HUES6 (cell line): Measurements from ENCODE around the gene PPP1R14B.

Experiments used
- H3K27ac ChIP-seq: 2 replicates; pipeline ENCODE4 v1.7.0; 2013; ENCODE audit warnings: low read depth, mild to moderate bottlenecking, low read length, inconsistent platforms
- H3K27me3 ChIP-seq: 2 replicates; pipeline ENCODE4 v1.6.1; 2013; ENCODE audit warnings: low read length; ENCODE audit not compliant: control insufficient read depth, insufficient read depth
- H3K36me3 ChIP-seq: 2 replicates; pipeline ENCODE4 v1.6.1; 2013; ENCODE audit warnings: low read length; ENCODE audit not compliant: control insufficient read depth, insufficient read depth
- H3K4me1 ChIP-seq: 2 replicates; pipeline ENCODE4 v1.6.1; 2013; ENCODE audit warnings: low read length; ENCODE audit not compliant: control insufficient read depth, insufficient read depth
- H3K4me3 ChIP-seq: 2 replicates; pipeline ENCODE4 v1.5.1; 2013; ENCODE audit warnings: low read depth, low read length
- H3K9ac ChIP-seq: one replicate; pipeline ENCODE4 v1.6.1; 2013; ENCODE audit warnings: mild to moderate bottlenecking, low read length
- H3K9me3 ChIP-seq: 2 replicates; pipeline ENCODE4 v1.6.1; 2013; ENCODE audit warnings: low read depth, low read length; ENCODE audit not compliant: control insufficient read depth, insufficient read depth

The PPP1R14B gene

DNA sequence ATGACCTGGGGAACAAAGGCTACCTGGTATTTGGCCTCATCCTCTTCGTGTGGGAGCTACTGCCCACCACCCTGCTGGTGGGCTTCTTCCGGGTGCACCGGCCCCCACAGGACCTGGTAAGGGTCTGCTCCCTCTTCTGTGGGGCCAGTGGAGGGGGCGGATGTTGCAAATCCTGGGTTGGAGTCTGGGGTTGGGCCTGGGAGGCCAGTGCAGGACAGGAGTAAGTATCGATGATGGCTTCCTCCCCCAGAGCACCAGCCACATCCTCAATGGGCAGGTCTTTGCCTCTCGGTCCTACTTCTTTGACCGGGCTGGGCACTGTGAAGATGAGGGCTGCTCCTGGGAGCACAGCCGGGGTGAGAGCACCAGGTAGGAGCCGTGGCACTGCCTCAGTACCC is 41.6 kb upstream of the PPP1R14B start:
- H3K9ac ChIP-seq: no peak overlapping the region
- 0 out of 2 replicates have a peak, but pooled peaks cover 2% of the 10 kb centered on the region for H3K36me3 ChIP-seq
- peaks cover 52% of the 10 kb centered on the region for H3K27me3 ChIP-seq
- H3K4me1 ChIP-seq: peaks cover 9% of the 10 kb centered on the region; the same call in 1 of the 2 replicates
- H3K9me3 ChIP-seq: no peaks in the 10 kb centered on the region
- no peak overlapping the region for H3K27ac ChIP-seq
- no peak overlapping the region for H3K4me3 ChIP-seq

DNA sequence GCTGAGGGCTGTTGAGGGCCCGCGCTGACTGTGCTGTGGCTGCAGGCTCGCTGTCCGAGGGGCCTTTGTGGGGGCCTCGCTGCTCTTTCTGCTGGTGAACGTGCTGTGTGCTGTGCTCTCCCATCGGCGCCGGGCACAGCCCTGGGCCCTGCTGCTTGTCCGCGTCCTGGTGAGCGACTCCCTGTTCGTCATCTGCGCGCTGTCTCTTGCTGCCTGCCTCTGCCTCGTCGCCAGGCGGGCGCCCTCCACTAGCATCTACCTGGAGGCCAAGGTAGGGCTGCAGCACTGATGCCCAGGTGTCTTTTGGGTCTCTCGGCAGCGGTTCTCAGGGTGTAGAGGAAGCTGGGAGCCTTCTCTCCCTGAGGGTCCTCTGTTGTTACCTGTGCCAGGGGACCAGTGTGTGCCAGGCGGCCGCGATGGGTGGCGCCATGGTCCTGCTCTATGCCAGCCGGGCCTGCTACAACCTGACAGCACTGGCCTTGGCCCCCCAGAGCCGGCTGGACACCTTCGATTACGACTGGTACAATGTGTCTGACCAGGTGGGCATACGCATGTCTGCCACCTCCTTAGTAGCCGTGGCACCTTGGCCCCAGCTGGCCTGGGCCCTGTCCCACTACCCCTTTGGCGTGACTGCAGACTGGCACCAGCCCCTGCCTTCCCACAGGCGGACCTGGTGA is 41.1 kb upstream of the PPP1R14B start:
- Histone ChIP-seq H3K9ac (no peak overlapping the region), H3K4me3 (no peak overlapping the region), H3K27ac (no peak overlapping the region), H3K9me3 (no peaks in the 10 kb centered on the region), H3K36me3 (0 out of 2 replicates have a peak, but pooled peaks cover 2% of the 10 kb centered on the region), H3K4me1 (peaks cover 9% of the 10 kb centered on the region; the same call in 1 of the 2 replicates), H3K27me3 (peaks cover 47% of the 10 kb centered on the region)

DNA sequence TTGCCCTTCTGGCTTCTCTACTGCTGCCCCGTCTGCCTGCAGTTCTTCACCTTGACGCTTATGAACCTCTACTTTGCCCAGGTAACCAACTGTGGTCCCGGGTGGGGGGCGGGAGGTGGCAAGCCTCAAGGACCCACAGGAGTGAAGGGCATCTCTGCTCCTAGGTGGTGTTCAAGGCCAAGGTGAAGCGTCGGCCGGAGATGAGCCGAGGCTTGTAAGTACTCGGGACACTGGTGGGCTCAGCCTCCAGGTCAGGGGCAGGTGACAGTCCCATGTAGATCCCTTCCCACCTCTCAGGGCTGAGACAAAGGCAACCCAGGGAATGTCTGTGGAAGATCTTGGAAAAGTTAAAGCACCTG is 40.0 kb upstream of the PPP1R14B start:
- H3K9me3 ChIP-seq: no peaks in the 10 kb centered on the region
- H3K9ac ChIP-seq: no peak overlapping the region
- peaks cover 36% of the 10 kb centered on the region for H3K27me3 ChIP-seq
- H3K4me3 ChIP-seq: no peak overlapping the region
- peaks cover 9% of the 10 kb centered on the region; the same call in 1 of the 2 replicates for H3K4me1 ChIP-seq
- H3K36me3 ChIP-seq: peaks cover 6% of the 10 kb centered on the region; the same call in 1 of the 2 replicates
- no peak overlapping the region for H3K27ac ChIP-seq

DNA sequence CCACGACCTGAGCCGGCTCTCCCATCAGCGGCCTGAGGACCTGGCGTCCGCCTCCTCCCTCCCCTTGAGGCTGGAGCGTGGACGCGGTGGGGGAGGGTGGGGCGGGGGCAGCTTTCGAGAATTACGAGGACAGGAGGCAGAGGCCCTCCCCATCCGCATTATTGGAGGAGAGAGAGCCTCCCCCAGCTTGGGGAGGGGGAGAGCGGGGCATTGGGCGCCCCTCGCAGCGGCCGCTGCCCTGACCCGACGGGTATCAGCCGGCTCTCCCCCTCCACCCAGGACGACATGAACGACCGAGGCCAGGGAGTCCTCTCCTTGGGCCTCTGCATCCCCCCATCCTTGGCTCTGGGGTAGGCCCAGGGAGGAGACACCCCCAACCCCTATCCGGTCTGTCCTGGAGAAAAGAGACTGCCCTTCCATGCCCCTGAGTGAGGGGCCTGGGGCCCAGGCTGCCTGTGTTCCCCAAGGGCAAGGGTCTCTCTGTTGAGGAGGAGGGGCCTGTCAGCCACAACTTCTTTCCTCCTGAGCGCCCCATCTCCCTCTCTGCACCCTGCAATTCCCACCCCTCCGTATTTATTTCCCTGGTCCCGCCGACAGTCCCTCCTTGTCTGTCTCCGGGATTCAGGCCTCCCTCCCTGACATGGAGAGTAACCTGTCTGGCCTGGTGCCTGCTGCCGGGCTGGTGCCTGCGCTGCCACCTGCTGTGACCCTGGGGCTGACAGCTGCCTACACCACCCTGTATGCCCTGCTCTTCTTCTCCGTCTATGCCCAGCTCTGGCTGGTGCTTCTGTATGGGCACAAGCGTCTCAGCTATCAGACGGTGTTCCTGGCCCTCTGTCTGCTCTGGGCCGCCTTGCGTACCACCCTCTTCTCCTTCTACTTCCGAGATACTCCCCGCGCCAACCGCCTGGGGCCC is 39.4 kb upstream of the PPP1R14B start:
- peaks cover 6% of the 10 kb centered on the region; the same call in 1 of the 2 replicates for H3K36me3 ChIP-seq
- peaks cover 9% of the 10 kb centered on the region; the same call in 1 of the 2 replicates for H3K4me1 ChIP-seq
- peaks cover 30% of the 10 kb centered on the region for H3K27me3 ChIP-seq
- peak overlapping the region; percentile 94 for H3K4me3 ChIP-seq
- no peaks in the 10 kb centered on the region for H3K9me3 ChIP-seq
- no peak overlapping the region for H3K27ac ChIP-seq
- peak overlapping the region; percentile 53 for H3K9ac ChIP-seq

DNA sequence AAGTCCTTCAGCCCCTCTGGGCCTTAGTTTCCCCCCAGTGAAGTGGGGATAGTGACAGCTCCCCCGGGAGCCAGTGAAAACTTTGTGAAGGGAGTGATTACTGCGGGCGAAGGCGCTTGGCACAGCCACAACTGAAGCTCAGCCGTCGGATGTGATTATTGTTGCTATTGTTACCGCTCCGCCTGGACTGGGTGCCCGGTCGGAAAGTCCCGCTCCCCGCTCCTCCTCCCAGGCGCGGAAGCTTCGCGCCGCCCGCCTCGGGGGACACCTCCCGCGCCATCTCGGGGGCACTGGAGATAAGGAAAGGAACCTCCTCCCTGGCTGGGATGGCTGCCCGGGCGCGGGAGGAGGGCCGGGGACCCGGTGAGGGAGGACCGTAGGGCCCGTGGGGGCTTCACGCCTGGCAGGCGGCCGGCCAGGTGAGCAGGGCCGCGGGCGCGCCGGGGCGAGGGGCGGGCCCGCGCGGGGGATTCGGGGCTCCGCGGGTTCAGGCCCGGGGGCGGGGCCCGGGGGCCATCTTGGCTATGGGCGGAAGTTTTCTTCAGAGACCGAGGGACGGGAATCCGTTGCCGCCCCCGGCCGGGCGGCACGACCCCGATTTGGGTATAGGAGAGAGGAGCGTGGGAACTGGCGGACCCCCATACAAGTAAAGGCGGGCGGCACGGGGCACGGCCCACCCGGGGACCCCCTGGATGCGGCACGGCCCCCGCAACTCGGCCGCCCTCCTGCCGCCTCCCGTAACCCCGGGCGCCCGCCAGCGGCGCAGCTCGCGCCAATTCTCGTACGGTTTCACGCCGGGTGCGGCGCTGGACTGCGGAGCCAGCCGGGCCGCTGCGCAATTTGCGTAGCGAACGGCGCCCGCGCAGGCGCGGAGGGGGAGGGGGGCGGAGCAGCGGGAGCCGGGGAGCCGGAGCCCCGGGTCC is 38.5 kb upstream of the PPP1R14B start, which contains the start of gene GPR137:
TSS of gene GPR137 (plus strand) at position 887 of the 923 bp plus-strand sequence. CDS start 677 bp downstream, outside the sequence.
- Histone ChIP-seq H3K4me1 (peaks cover 5% of the 10 kb centered on the region; the same call in 1 of the 2 replicates), H3K27ac (peak within 1 kb of the TSS; percentile 56; the same call in 1 of the 2 replicates), H3K4me3 (peak within 1 kb of the TSS; percentile 94), H3K27me3 (peaks cover 21% of the 10 kb centered on the region), H3K9me3 (no peaks in the 10 kb centered on the region), H3K9ac (peak within 1 kb of the TSS; percentile 60), H3K36me3 (peaks cover 6% of the 10 kb centered on the region; the same call in 1 of the 2 replicates)

DNA sequence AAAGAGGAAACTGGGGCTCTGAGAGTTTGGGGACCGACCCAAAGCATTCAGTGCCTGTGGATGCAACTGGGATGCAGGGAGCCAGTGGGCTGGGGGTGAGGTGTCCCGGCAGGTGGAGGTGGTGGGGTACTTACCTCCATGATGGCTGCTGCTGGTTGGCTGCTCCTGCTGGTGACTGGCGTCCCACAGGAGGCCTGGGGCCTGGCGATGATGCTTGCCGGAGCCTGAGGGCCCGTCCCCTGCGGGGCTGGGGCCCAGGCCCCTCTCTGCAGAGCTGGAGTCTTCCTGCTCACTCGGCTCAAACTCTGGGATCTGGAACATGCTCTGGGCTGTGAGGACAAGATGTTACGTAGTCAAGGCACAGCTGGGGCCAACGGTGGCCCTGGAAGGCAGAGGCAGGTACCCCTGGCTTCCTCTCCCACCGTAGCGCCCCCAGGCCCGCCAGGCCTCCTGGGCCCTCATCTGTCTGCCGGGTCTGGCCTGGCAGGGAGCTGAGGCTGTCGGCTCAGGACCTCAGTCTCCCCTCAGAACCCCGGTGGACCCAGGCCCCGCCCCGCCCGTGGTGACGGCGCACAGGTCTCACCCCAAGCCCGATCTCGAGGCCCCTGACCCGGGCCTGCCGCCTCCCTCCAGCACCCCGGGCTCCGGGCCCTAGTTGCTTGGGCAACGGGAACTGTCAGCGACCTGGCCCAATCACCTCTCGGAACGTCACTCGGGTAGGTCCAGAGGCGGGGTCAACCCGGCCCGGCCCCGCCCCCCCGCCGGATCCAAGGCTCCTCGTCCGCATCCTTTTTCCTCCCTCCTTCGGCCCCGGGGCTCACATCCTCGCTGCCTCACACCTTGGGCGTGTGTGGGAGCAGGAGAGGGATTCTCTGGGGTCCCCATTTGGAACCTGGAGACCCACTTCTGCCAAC is 37.6 kb upstream of the PPP1R14B start, which contains the start of gene BAD:
TSS of gene BAD (minus strand) at position 618 of the 914 bp plus-strand sequence. CDS start at position 321, 297 bp downstream.
- Histone ChIP-seq H3K4me1 (peaks cover 5% of the 10 kb centered on the region; the same call in 1 of the 2 replicates), H3K9me3 (no peaks in the 10 kb centered on the region), H3K27ac (peak within 1 kb of the TSS; percentile 56; the same call in 1 of the 2 replicates)

DNA sequence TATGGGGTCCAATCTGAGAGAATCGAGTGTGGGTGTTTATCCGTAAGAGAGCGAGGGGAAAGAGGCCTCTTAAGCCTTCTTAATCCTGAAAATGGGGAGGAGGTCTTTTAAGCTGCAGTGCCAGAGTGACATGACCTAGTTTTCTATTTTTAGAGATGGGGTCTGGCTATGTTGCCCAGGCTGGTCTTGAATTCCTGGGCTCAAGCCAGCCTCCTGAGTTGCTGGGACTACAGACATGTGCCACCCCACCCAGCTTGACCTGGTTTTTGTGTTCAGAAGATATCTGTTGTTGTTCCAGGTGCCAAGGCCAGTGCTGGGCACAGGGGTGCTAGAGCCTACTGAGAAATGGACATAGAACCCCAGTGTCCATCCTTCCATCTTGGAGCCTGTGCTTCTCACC is 36.3 kb upstream of the PPP1R14B start:
- 0 out of 2 replicates have a peak, but pooled peaks cover 1% of the 10 kb centered on the region for H3K27me3 ChIP-seq
- peaks cover 5% of the 10 kb centered on the region; the same call in 1 of the 2 replicates for H3K4me1 ChIP-seq
- H3K4me3 ChIP-seq: no peak overlapping the region
- peaks cover 13% of the 10 kb centered on the region; the same call in 1 of the 2 replicates for H3K36me3 ChIP-seq
- no peak overlapping the region for H3K27ac ChIP-seq
- H3K9me3 ChIP-seq: no peaks in the 10 kb centered on the region
- peak overlapping the region; percentile 35 for H3K9ac ChIP-seq

More for the DNA sequence above, 37.6 kb upstream of the PPP1R14B start, which contains the start of gene BAD:
- Histone ChIP-seq H3K9ac (peak within 1 kb of the TSS; percentile 60), H3K4me3 (peak within 1 kb of the TSS; percentile 94), H3K27me3 (peaks cover 12% of the 10 kb centered on the region), H3K36me3 (peaks cover 6% of the 10 kb centered on the region; the same call in 1 of the 2 replicates)

DNA sequence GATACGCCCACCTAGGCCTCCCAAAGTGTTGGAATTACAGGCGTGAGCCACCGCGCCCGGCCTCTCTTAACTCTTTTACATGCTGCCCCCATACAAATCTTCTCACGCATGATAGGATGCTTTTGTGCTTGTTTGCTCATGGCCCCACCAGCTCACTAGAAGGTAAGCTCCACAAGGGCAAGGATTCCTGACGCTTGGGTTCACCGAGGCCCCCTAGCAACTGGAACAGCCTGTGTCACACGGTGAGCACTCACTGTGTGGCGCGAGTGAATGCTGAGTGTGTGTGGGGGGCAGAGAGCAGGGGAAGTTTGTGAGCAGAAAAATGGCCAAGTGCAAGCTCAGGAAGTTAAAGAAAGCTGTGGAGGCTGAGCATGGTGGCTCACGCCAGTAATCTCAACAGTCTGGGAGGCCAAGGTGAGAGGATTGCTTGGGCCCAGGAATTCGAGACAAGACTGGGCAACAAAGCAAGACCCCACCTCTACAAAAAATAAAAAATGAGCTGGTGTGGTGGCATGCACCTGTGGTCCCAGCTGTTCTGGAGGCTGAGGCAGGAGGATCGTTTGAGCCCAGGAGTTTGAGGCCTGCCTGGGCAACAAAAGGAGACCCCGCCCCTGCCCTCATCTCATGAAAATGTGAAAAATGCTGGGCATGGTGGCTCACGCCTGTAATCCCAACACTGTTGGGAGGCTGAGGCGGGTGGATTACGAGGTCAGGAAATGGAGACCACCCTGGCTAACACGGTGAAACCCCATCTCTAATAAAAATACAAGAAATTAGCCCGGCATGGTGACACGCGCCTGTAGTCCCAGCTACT is 35.4 kb upstream of the PPP1R14B start:
- H3K4me1 ChIP-seq: peaks cover 5% of the 10 kb centered on the region; the same call in 1 of the 2 replicates
- no peak overlapping the region for H3K27ac ChIP-seq

More for the DNA sequence above, 35.4 kb upstream of the PPP1R14B start:
- H3K4me3 ChIP-seq: no peak overlapping the region
- no peak overlapping the region for H3K9ac ChIP-seq
- H3K36me3 ChIP-seq: peaks cover 12% of the 10 kb centered on the region
- no peaks in the 10 kb centered on the region for H3K27me3 ChIP-seq
- H3K9me3 ChIP-seq: no peaks in the 10 kb centered on the region
